AG04450 (cell line): ENCODE results near the gene HIGD2A. TPM values are rescaled to one million over a fixed set of nuclear protein-coding genes. Genes with fewer than 3 reads are reported as not detected.

Experiments
- CTCF ChIA-PET: fragments of 300-600, 350-600 bp; formaldehyde crosslinking; extraction: SDS; loops from one replicate; lab custom pipeline; 2022; ENCODE audit warnings: antibody characterized with exemption, inconsistent platforms; lab: Charles Lee
- POLR2A ChIA-PET: fragments of 350-600 bp; formaldehyde crosslinking; extraction: SDS; loops from one replicate; lab custom pipeline; 2021; ENCODE audit warnings: antibody characterized with exemption, inconsistent platforms; lab: Yijun Ruan, JAX
- DNase-seq: peaks from one replicate; pipeline ENCODE4 v3.0.0-alpha.2; 2011; ENCODE audit warnings: low read depth, low spot score
- H3K27ac ChIP-seq: one replicate; pipeline ENCODE4 v1.5.1; 2012; ENCODE audit warnings: low read depth, low read length, control low read depth
- H3K27me3 ChIP-seq: one replicate; pipeline ENCODE4 v1.6.0; 2012; ENCODE audit warnings: low read length; ENCODE audit not compliant: control insufficient read depth, insufficient read depth
- H3K4me3 ChIP-seq: 2 replicates; pipeline ENCODE4 v1.5.1; 2011; ENCODE audit warnings: mild to moderate bottlenecking, low read depth, low read length, control low read depth
- H3K9me3 ChIP-seq: 2 replicates; pipeline ENCODE4 v1.5.1; 2012; ENCODE audit warnings: low read length; ENCODE audit not compliant: control insufficient read depth, insufficient read depth
- CTCF ChIP-seq: IDR thresholded peaks from 2 replicates; pipeline ENCODE4 v1.5.1; 2011; ENCODE audit warnings: low read depth, low read length, control low read depth, inconsistent platforms
- polyA plus RNA-seq: library from polyadenylated mRNA; depleted of rRNA; stranded (reverse); fragments of >200 nt; gene quantifications from 2 replicates; pipeline ENCODE4 v1.2.3, GENCODE V29; 2011; rRNA removed
- small RNA-seq: library from RNA; depleted of rRNA; stranded (forward); fragments of <200 nt; gene quantifications from one replicate; pipeline ENCODE3, GENCODE V24; 2012; ENCODE audit warnings: low read depth; ENCODE audit not compliant: insufficient read length

HIGD2A gene
- polyA plus RNA-seq, 1 experiment, result 71.4 TPM

GRCh38 chr5:176432707-176433106, 44.2 kb downstream of the HIGD2A start:
- no peak for DNase-seq
- Histone ChIP-seq H3K27me3 (no peaks in the 10 kb centered on the region), H3K4me3 (no peak overlapping the region), H3K27ac (no peak overlapping the region), H3K9me3 (no peaks in the 10 kb centered on the region)
- CTCF ChIA-PET, result no interaction called here
- POLR2A ChIA-PET, result interaction anchor here (0.7 kb wide), 1 partner anchor 132 kb away, joined by 4 read pairs; no protein-coding TSS in a partner anchor
- TF ChIP-seq CTCF, result no peak

- POLR2A ChIA-PET, result no interaction called here
These were observed 48.1 kb downstream of the HIGD2A start for GRCh38 chr5:176436656-176437055.

GRCh38 chr5:176438959-176439757, 50.6 kb downstream of the HIGD2A start:
- ChIA-PET POLR2A (interaction anchor here (0.7 kb wide), 1 partner anchor 176 kb away, joined by 3 read pairs; no protein-coding TSS in a partner anchor), CTCF (interaction anchor here (0.6 to 3.9 kb wide), 4 partner anchors 8 to 681 kb away, joined by 3 to 30 read pairs (median 4); partner anchors contain the start of gene FAF2)
- TF ChIP-seq CTCF, result no peak
- H3K9me3 ChIP-seq, result no peaks in the 10 kb centered on the region
- H3K27me3 ChIP-seq, result no peaks in the 10 kb centered on the region
- H3K27ac ChIP-seq, result no peak overlapping the region
- no peak for DNase-seq
- H3K4me3 ChIP-seq, result no peak overlapping the region

More at GRCh38 chr5:176436656-176437055, 48.1 kb downstream of the HIGD2A start:
- Histone ChIP-seq H3K9me3 (no peaks in the 10 kb centered on the region), H3K27me3 (no peaks in the 10 kb centered on the region), H3K27ac (no peak overlapping the region), H3K4me3 (no peak overlapping the region)
- no peak for DNase-seq
- TF ChIP-seq CTCF, result no peak
- CTCF ChIA-PET, result interaction anchor here (0.6 to 3.9 kb wide), 2 partner anchors 10 to 23 kb away, joined by 3 to 30 read pairs; partner anchors contain the start of gene FAF2

Small RNAs within 50 kb of the gene (small RNA-seq; reads per million reads assigned to genes)
- gene AC010297.1, result not detected
- 52.7 reads per million, percentile 86 among the genes with 10 or more reads in this experiment for gene MIR1271

Other genes starting within 250 kb of the HIGD2A start
- gene SIMC1, start 150.3 kb upstream of the HIGD2A start, polyA plus RNA-seq, result 7.7 and 9.5 TPM in 2 replicates
- gene KIAA1191, start 27.0 kb upstream of the HIGD2A start, polyA plus RNA-seq, result 98.3 and 113 TPM in 2 replicates
- gene ARL10, start 23.3 kb upstream of the HIGD2A start, polyA plus RNA-seq, result 5.4 and 6.6 TPM in 2 replicates
- gene NOP16, start 153 bp upstream of the HIGD2A start, polyA plus RNA-seq, result 29.3 and 29.4 TPM in 2 replicates
- gene CLTB, start 27.8 kb downstream of the HIGD2A start, polyA plus RNA-seq, result 66.2 and 67.3 TPM in 2 replicates
- 57.1 and 68.7 TPM in 2 replicates for gene FAF2, start 59.6 kb downstream of the HIGD2A start, polyA plus RNA-seq
- 4.0 and 4.5 TPM in 2 replicates for gene RNF44, start 148.7 kb downstream of the HIGD2A start, polyA plus RNA-seq
- not detected in 2 replicates for gene CDHR2, start 160.6 kb downstream of the HIGD2A start, polyA plus RNA-seq
- gene GPRIN1, start 221.4 kb downstream of the HIGD2A start, polyA plus RNA-seq, result 4.0 and 5.1 TPM in 2 replicates
- 0.17 and 0.20 TPM in 2 replicates for gene SNCB, start 241.8 kb downstream of the HIGD2A start, polyA plus RNA-seq
- not detected in 2 replicates for gene EIF4E1B, start 241.9 kb downstream of the HIGD2A start, polyA plus RNA-seq